ENCODE data around the gene ATPAF1.

The ATPAF1 gene

GRCh38 chr1:46689897-46690296 is 21.7 kb upstream of the ATPAF1 start:
- TF ChIP-seq POLR2A (IDR thresholded peaks at IDR 0.05; ENCODE audit: low read length) (no peak), GATA1 (IDR thresholded peaks at IDR 0.05; ENCODE audit: low read depth, low read length) (no peak)

DNA sequence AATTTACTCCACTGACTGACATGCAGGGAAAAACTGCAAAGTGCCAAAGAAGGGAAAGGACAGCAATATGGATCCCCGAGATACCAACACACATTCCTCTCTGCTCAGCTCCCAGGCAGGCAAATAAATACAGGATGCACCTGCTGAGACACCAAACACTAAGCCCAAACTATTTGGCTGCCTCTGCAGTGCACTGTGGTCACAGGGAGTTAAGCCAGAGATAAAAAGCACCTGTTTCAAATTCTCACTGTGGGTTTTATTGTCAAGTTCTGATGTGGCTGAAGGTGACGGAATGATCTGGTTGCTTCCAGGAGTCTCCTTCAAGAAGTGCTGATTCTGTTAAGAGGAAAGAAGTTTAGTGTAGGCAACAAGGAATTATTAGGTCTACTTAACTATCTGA is 21.2 kb upstream of the ATPAF1 start:
- no peak for TF ChIP-seq GATA1 (IDR thresholded peaks at IDR 0.05; ENCODE audit: low read depth, low read length)
- TF ChIP-seq POLR2A (IDR thresholded peaks at IDR 0.05; ENCODE audit: low read length): no peak
- no peak for DNase-seq

More at GRCh38 chr1:46689897-46690296, 21.7 kb upstream of the ATPAF1 start:
- no peak for DNase-seq

- TF ChIP-seq POLR2A (IDR thresholded peaks at IDR 0.05; ENCODE audit: low read length) (no peak), GATA1 (IDR thresholded peaks at IDR 0.05; ENCODE audit: low read depth, low read length) (no peak)
- no peak for DNase-seq
These were observed 19.9 kb upstream of the ATPAF1 start for GRCh38 chr1:46687921-46688509.

DNA sequence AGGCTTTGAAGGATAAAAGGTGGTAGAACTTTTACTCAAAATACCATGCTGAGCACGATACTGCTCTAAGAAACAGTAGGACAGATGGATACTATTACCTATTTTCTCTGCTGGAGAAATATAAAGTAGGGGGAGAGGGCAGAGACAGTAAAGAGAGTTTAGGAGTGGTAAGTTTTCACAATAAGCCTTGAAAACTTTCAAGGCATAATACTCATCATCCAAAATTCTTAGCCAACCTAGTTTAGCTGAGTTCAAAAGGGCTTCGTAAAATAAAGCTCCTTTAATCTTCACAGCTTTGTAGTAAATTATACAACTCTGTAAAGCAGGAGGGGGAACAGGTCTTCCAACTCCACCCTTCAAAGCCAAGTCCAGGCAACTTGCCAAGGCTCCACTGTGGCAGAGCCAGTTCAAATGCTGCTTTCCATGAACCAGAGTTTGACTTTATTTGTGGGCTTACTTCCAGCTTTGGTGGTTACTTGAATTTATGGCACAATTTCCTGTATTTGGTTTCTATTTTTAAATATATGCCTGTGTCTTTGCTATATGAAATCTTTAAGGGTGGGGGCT is 19.0 kb upstream of the ATPAF1 start:
- peak; percentile 26 to 59 for DNase-seq
- TF ChIP-seq GATA1 (IDR thresholded peaks at IDR 0.05; ENCODE audit: low read depth, low read length) (no peak), POLR2A (IDR thresholded peaks at IDR 0.05; ENCODE audit: low read length) (no peak)

DNA sequence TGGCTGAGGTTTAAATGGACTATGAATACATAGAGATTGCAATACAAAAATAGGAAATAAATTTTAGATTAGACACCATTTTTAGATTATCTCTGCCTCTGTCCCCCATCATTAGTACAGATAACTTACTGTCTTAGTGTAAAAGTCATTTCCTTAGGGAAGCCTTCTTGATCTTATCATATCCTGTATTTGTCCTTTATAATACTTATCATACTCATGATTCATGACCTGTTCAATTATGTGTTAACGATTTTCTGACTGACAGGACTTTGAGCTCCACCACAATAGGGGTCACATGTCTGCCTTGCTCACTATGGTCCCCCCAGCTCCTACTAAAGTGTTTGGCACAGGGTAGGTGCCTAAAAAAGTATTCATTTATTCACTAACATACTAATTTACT is 18.1 kb upstream of the ATPAF1 start:
- DNase-seq: no peak
- TF ChIP-seq GATA1 (IDR thresholded peaks at IDR 0.05; ENCODE audit: low read depth, low read length) (no peak), POLR2A (IDR thresholded peaks at IDR 0.05; ENCODE audit: low read length) (no peak)

DNA sequence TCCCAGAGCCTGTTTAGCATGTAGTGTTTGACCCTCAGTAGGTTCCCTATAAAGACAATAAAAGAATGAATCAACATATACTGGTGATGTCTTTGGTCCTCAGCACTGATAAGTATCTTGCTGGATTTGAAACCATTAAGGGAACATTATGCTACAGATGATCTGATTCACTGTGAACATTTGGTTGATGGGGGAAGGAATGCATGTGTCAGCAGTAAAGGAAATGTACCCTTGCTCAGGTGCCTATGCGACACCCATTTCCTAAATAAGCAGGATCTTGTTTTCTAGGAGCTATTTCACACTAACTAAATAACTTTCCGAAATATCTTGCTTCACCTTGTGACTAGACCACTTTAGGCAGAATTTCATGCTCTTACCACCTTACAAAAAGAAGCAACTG is 16.5 kb upstream of the ATPAF1 start:
- no peak for DNase-seq
- no peak for TF ChIP-seq POLR2A (IDR thresholded peaks at IDR 0.05; ENCODE audit: low read length)
- no peak for TF ChIP-seq GATA1 (IDR thresholded peaks at IDR 0.05; ENCODE audit: low read depth, low read length)

DNA sequence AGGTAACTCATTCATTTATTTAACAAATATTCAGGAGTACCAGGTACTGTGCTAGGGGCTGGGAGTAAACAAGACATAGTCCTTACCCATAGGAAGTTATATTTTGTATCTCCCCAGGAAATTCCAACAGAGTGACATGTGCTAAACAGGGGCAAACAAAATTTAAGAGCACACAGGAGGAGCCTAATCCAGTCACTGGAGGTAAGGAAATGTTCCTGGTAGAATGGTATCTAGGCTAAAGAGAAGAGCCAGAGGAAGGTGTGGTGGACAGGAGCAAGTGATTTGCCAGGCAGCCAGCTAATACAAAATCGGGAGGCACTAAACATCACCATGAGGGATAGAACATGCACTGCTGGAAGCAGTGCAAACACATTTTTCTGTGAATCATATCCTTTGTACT is 13.9 kb upstream of the ATPAF1 start:
- no peak for DNase-seq
- no peak for TF ChIP-seq POLR2A (IDR thresholded peaks at IDR 0.05; ENCODE audit: low read length)
- TF ChIP-seq GATA1 (IDR thresholded peaks at IDR 0.05; ENCODE audit: low read depth, low read length): no peak

DNA sequence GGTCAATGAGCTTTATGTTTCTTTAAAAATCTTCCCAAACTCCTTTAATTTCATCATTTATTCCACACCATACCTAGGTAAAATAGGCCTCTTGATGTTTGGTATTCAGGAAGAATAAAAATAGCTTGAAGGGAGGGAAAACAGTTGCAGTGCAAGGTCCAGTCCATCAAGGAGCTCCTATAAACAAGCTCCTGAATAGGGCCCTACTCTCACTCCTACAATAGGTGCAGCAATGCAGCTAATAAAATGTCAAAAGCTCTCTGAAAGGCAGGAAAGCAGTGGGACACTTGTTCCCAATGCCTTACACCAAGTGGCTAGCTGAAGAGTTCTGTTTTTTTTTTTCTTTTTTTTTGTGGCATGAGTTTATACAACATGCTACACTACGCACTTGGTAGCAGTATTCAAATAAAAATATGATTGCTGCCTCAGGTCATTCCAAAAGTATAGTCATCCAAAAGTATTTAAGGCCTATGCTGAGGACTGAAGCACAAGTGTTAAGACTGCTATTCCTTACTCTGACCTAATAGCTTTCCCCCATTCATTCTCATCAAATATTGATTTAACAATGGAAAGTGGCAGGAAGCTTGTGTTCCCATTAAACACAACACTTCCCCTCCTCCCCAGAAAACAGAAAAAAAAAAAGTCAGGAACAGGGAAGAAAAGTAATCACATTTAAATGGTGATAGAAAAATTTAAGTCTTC is 13.3 kb upstream of the ATPAF1 start:
- TF ChIP-seq GATA1 (IDR thresholded peaks at IDR 0.05; ENCODE audit: low read depth, low read length): no peak
- TF ChIP-seq POLR2A (IDR thresholded peaks at IDR 0.05; ENCODE audit: low read length): no peak
- no peak for DNase-seq

DNA sequence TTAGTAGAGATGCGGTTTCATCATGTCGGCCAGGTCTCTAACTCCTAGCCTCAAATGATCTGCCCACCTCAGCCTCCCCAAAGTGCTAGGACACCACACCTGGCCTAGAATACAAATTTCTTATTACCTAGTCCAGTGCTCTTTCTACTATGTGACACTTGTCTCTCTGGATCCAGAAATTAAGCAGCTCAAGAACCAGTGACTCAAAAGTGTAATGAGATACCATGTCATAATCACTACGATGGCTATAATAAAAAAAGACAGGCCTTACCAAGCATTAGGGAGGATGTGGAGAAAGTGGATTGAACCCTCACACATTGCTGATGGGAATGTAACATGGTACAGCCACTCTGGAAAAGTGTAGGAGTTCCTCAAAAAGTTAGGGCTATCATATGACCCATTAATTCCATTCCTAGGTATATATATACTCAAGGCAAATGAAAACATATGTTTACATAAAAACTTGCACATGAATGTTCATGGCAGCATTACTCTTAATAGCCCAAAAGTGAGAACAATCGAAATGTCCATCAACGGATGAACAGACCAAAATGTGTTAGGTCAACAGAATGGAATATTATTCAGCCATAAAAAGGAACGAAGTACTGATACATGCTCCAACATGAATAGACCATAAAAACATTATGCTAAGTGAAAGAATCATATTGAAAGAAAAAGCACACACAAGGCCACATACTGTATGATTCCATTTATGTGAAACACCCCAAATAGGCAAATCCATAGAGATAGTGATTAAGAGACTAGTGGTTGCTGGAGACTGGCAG is 11.8 kb upstream of the ATPAF1 start:
- no peak for TF ChIP-seq POLR2A (IDR thresholded peaks at IDR 0.05; ENCODE audit: low read length)
- no peak for DNase-seq

DNA sequence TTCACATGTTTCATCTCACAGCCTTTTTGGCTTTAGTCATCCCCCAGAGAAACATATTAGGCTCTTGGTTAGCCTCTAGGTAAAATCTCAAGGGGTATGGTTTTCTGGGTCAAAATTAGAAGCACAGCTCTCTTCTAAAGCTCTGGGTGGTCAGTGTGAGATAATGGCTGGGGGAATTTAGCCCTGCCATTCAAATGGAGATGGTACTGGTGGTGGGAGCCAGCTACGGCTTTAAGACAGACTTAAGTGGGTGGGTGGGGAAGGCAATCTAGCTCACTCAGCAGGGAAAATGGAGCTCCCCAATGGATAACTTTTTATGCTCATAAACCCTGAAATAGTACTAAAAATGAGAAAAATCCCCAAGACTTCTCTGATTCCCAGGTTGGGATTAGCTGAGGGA is 9.2 kb upstream of the ATPAF1 start:
- no peak for TF ChIP-seq POLR2A (IDR thresholded peaks at IDR 0.05; ENCODE audit: low read length)
- TF ChIP-seq GATA1 (IDR thresholded peaks at IDR 0.05; ENCODE audit: low read depth, low read length): no peak
- no peak for DNase-seq

GRCh38 chr1:46676531-46676930 is 8.4 kb upstream of the ATPAF1 start:
- TF ChIP-seq GATA1 (IDR thresholded peaks at IDR 0.05; ENCODE audit: low read depth, low read length) (no peak), POLR2A (IDR thresholded peaks at IDR 0.05; ENCODE audit: low read length) (no peak)
- peak in 1 of 2 experiments; percentile 29 for DNase-seq

DNA sequence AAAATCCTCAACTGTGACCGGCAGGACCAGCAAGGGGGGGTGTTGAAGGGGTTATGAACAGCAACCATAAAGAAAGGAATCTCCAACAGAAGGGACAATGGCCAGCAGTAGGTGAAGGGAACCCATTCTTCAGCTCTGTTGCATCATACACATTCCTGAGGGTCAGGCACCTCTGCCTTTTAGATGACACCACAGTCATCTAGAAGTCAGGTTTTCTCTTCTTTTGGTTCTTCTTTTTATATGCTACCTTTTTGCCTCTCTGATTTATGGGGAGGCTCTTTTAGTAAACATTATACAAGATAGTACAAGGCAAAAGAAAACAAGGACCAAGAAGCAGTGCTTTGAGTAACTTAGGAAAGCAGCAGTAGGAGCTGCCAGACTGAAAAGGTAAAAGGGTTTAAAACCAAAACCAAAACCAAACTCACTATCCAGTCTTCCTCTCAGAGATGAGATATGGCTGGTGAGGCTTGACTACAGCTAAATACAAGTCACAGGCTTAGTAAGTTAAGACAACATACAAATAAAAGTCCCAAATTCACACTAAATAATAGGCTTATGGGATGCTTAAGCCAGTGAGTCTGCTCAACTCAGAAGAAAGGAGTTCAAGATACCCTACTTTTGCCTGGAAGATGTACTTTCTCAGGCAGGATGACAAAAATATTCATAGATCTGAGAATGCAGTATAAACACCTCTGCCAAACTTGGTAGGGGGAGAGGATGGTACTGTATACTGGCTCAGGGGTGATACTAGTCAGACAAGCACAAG is 7.6 kb upstream of the ATPAF1 start:
- no peak for TF ChIP-seq POLR2A (IDR thresholded peaks at IDR 0.05; ENCODE audit: low read length)
- no peak for TF ChIP-seq GATA1 (IDR thresholded peaks at IDR 0.05; ENCODE audit: low read depth, low read length)
- DNase-seq: peak; percentile 53 to 77

DNA sequence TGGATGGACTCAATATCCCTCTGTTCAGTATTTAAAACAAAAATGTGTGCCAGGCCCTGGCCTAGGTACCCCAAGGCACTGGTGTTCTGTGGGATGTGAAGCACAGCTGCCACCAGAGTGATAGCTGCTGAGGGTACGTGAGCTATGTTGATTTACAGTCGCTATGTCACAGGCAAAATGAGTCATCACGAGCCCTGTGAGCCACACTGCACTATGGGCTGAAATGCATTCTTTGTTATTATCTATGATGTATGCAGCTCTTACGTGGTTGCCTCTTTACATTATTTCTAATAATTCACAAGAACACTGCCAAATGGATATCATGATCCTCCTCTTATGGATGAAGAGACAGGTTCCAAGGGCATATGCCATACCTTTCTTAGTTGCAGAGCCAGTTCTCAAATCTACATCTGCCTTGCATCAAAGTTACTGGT is 5.6 kb upstream of the ATPAF1 start:
- DNase-seq: peak; percentile 75 to 87
- TF ChIP-seq POLR2A (IDR thresholded peaks at IDR 0.05; ENCODE audit: low read length) (peak; percentile 59), GATA1 (IDR thresholded peaks at IDR 0.05; ENCODE audit: low read depth, low read length) (no peak)
